Motor neuron (in vitro differentiated cells): Measurements from ENCODE around the gene CHST8. TPM values are rescaled to one million over a fixed set of nuclear protein-coding genes. Genes with fewer than 3 reads are reported as not detected.

Source experiments
- ATAC-seq, 8 experiments: fragments of 200-7000 bp; cut with Tn5 transposase; replicated peaks in 6 of 8; 2 replicates each; pipeline ENCODE4 v1.8.0; 2021; ENCODE audit warnings: mild to moderate bottlenecking in 8 of 8, moderate library complexity in 8 of 8
- H3K27ac ChIP-seq, 2 donors: fragments of 250-450 bp; sonication (Bioruptor Pico); 2 replicates each; pipeline ENCODE4 v1.9.0; 2021; ENCODE audit warnings: antibody characterized with exemption in 2 of 2, mild to moderate bottlenecking in 2 of 2, moderate library complexity in 1 of 2
- H3K4me1 ChIP-seq, 2 donors: fragments of 250-450 bp; sonication (Bioruptor Pico); replicated peaks in 1 of 2; 2 replicates each; pipeline ENCODE4 v1.6.1; 2021; ENCODE audit warnings: antibody characterized with exemption in 2 of 2, mild to moderate bottlenecking in 2 of 2, moderate library complexity in 1 of 2
- H3K4me3 ChIP-seq, 5 donors: fragments of 250-450 bp; sonication (Bioruptor Pico); 2 replicates each; pipeline ENCODE4 v1.9.0; 2021; ENCODE audit warnings: antibody characterized with exemption in 5 of 5, mild to moderate bottlenecking in 5 of 5, moderate library complexity in 4 of 5
- WGBS, 10 experiments: fragments of 450-650 bp; shearing (Covaris generic); methylation state at CpG; one replicate each; pipeline ENCODE4 v1.0.0; 2022; 5-methylcytosine and 5-hydroxymethylcytosine counted together
- in situ Hi-C, 9 experiments: fragments of 400-800 bp; cut with MboI; loops; one replicate each; pipeline ENCODE4 v1.15.0; 2021; ENCODE audit warnings: low sequenced_read_pairs in 9 of 9, low pct_unique_long_range_greater_than_20kb in 2 of 9; ENCODE audit not compliant: unreplicated experiment in 9 of 9
- total RNA-seq, 8 experiments: library from RNA; unstranded; fragments of 300-600 nt; gene quantifications; 2 replicates each; pipeline versions ENCODE4 v1.2.3 to v1.2.4, GENCODE V29; 2022

CHST8 gene
- total RNA-seq, 8 experiments from 2014 or later: 0.84 to 17.0 (median 11.5) TPM

- in situ Hi-C loops: loop anchor here in 7 of 9 experiments (10.0 to 25.0 kb wide), 6 partner anchors 325 to 533 kb away; partner anchors contain the start of gene SLC7A10 (in 1 of the 7)
These were observed 148.4 kb downstream of the CHST8 start for GRCh38 chr19:33770107-33770506.

GRCh38 chr19:33771384-33772101 lies 149.8 kb downstream of the CHST8 start:
- Histone ChIP-seq H3K4me3 (no peak overlapping the region), H3K27ac (peak overlapping the region in 1 of 2 donors; percentile 2), H3K4me1 (peaks cover 17 to 23% of the 10 kb centered on the region in 2 donors)
- peak; percentile 70 to 86 (median 82) for ATAC-seq
- WGBS, 10 experiments: 0 to 100% (median 4%) methylated on average over 1 to 9 of the region's 19 CpGs; no CpG with 5 or more reads in 2 of the 10 experiments
- in situ Hi-C loops: loop anchor here in 7 of 9 experiments (10.0 to 25.0 kb wide), 6 partner anchors 323 to 534 kb away; partner anchors contain the start of gene SLC7A10 (in 1 of the 7)

More at GRCh38 chr19:33770107-33770506, 148.4 kb downstream of the CHST8 start:
- WGBS, 10 experiments: 10 to 100% (median 66%) methylated on average over 1 to 3 of the region's 8 CpGs; no CpG with 5 or more reads in 4 of the 10 experiments
- Histone ChIP-seq H3K27ac (no peak overlapping the region), H3K4me1 (peaks cover 11 to 20% of the 10 kb centered on the region in 2 donors), H3K4me3 (no peak overlapping the region)
- no peak for ATAC-seq

DNA sequence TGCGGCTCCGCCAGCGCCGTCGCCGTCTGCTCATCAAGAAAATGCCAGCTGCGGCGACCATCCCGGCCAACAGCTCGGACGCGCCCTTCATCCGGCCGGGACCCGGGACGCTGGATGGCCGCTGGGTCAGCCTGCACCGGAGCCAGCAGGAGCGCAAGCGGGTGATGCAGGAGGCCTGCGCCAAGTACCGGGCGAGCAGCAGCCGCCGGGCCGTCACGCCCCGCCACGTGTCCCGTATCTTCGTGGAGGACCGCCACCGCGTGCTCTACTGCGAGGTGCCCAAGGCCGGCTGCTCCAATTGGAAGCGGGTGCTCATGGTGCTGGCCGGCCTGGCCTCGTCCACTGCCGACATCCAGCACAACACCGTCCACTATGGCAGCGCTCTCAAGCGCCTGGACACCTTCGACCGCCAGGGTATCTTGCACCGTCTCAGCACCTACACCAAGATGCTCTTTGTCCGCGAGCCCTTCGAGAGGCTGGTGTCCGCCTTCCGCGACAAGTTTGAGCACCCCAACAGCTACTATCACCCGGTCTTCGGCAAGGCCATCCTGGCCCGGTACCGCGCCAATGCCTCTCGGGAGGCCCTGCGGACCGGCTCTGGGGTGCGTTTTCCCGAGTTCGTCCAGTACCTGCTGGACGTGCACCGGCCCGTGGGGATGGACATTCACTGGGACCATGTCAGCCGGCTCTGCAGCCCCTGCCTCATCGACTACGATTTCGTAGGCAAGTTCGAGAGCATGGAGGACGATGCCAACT lies 150.5 kb downstream of the CHST8 start:
- 87 to 100% (median 95%) methylated on average over 1 to 9 of the region's 72 CpGs; no CpG with 5 or more reads in 4 of the 10 experiments for WGBS, 10 experiments
- H3K4me3 ChIP-seq: no peak overlapping the region
- in situ Hi-C loops: loop anchor here in 7 of 9 experiments (10.0 to 25.0 kb wide), 6 partner anchors 323 to 535 kb away; partner anchors contain the start of gene SLC7A10 (in 1 of the 7)
- H3K4me1 ChIP-seq: peaks cover 17 to 23% of the 10 kb centered on the region in 2 donors
- no peak for ATAC-seq
- no peak overlapping the region for H3K27ac ChIP-seq

DNA sequence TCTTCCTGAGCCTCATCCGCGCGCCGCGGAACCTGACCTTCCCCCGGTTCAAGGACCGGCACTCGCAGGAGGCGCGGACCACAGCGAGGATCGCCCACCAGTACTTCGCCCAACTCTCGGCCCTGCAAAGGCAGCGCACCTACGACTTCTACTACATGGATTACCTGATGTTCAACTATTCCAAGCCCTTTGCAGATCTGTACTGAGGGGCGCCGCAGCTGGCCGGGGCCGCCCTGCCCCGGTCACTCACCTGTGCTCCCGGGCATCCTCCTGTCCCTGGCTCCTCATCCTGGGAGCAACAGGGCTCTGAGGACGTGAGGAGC lies 151.1 kb downstream of the CHST8 start:
- Histone ChIP-seq H3K27ac (no peak overlapping the region), H3K4me3 (no peak overlapping the region), H3K4me1 (peaks cover 17 to 23% of the 10 kb centered on the region in 2 donors)
- in situ Hi-C loops: loop anchor here in 7 of 9 experiments (10.0 to 25.0 kb wide), 6 partner anchors 322 to 536 kb away; partner anchors contain the start of gene SLC7A10 (in 1 of the 7)
- 92 to 100% (median 98%) methylated on average over 1 to 18 of the region's 23 CpGs; no CpG with 5 or more reads in 3 of the 10 experiments for WGBS, 10 experiments
- ATAC-seq: no peak

- 60 to 97% (median 80%) methylated on average over 1 to 3 of the region's 6 CpGs; no CpG with 5 or more reads in 7 of the 10 experiments for WGBS, 10 experiments
- Histone ChIP-seq H3K4me3 (no peak overlapping the region), H3K4me1 (peaks cover 22 to 31% of the 10 kb centered on the region in 2 donors), H3K27ac (no peak overlapping the region)
- in situ Hi-C loops: loop anchor here in 7 of 9 experiments (10.0 to 25.0 kb wide), 6 partner anchors 321 to 537 kb away; partner anchors contain the start of gene SLC7A10 (in 1 of the 7)
- ATAC-seq: peak in 3 of 8 experiments; percentile 20 to 37 (median 24)
These were observed 152.2 kb downstream of the CHST8 start for GRCh38 chr19:33773704-33774624.

DNA sequence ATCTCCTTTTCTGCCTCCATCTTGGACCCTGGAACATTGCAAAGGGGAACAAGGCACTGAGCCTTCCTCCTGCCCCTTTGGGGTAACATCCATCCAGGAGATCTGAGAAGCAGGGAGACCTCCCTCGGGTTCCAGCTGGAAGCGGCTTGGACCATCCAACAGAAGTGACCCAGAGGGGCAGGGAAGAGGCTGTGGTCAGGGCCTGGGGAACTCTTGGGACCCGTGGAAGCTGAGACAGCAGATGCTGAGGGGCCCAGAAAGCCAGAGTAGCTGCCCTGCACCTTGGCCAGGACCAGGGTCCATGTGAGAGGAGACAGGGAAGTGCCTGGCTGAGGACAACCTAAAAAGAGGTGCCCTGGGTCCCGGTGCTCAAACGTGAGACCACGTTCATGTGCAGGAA lies 153.0 kb downstream of the CHST8 start:
- H3K4me1 ChIP-seq: peaks cover 22 to 26% of the 10 kb centered on the region in 2 donors
- H3K27ac ChIP-seq: no peak overlapping the region
- in situ Hi-C loops: loop anchor here (10.0 to 25.0 kb wide), 9 partner anchors 213 to 537 kb away; partner anchors contain the start of gene SLC7A10 (in 1 of the 9)
- WGBS, 10 experiments: 65 to 69% methylated on average over 3 of the region's 6 CpGs; no CpG with 5 or more reads in 8 of the 10 experiments
- H3K4me3 ChIP-seq: no peak overlapping the region
- ATAC-seq: no peak

DNA sequence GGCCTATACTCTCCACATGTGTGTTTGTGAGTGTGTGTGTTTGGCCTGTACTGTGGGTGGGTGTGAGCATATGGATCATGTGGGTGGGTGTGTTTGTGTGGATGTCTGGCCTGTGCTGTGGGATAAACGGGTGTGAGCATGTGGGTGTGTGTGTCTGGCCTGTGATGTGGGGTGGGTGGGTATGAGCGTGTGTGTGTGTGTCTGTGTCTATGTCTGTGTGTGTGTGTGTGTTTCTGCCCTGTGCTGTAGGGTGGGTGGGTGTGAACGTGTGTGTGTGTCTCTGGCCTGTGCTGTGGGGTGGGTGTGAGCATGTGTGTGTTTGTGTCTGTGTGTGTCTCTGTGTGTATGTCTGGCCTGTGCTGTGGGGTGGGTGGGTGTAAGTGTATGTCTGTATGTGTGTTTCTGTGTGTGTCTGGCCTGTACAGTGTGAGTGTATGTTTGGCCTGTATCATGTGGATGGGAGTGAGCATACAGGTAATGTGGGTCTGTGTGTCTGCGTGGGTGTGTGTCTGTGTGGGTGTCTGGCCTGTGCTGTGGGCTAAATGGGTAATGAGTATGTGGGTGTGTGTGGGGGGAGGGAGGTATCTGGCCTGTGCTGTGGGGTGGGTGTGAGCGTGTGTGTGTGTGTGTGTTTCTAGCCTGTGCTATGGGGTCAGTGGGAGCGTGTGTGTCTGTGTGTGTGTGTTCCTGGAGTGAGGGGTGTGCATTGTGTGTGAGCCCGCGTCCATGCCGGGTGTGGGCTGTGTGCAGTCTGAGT lies 154.2 kb downstream of the CHST8 start:
- 33 to 83% (median 61%) methylated on average over 1 to 5 of the region's 9 CpGs; no CpG with 5 or more reads in 6 of the 10 experiments for WGBS, 10 experiments
- no peak for ATAC-seq
- peak overlapping the region in 1 of 2 donors; percentile 25 for H3K27ac ChIP-seq
- in situ Hi-C loops: loop anchor here (10.0 to 25.0 kb wide), 7 partner anchors 211 to 369 kb away; no protein-coding TSS in a partner anchor
- H3K4me3 ChIP-seq: no peak overlapping the region
- H3K4me1 ChIP-seq: peaks cover 21 to 22% of the 10 kb centered on the region in 2 donors

GRCh38 chr19:33777351-33777750 lies 155.6 kb downstream of the CHST8 start:
- Histone ChIP-seq H3K27ac (no peak overlapping the region), H3K4me1 (peaks cover 16 to 28% of the 10 kb centered on the region in 2 donors), H3K4me3 (no peak overlapping the region)
- no peak for ATAC-seq
- WGBS, 10 experiments: 100% methylated on average over 1 of the region's 9 CpGs; no CpG with 5 or more reads in 9 of the 10 experiments
- in situ Hi-C loops: loop anchor here (10.0 to 25.0 kb wide), 7 partner anchors 210 to 367 kb away; no protein-coding TSS in a partner anchor

DNA sequence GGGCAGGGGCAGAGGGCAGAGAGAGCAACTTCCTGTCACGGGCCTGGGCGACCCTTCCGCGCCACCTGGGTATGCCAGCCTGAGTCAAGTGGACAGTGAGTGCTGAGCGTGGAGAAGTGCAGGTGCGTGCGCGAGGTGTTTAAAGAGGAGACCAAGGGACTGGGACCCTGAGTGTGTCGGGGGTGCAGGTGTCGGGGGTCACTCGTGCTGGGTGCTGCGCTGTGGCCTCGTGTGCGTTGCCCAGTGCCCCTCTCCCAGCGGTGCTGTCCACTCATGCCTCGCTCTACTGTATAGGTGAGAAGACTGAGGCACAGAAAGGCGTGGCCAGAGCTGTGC lies 156.0 kb downstream of the CHST8 start:
- Histone ChIP-seq H3K4me3 (no peak overlapping the region), H3K4me1 (peaks cover 16 to 28% of the 10 kb centered on the region in 2 donors), H3K27ac (no peak overlapping the region)
- 57 to 100% methylated on average over 1 to 9 of the region's 17 CpGs; no CpG with 5 or more reads in 8 of the 10 experiments for WGBS, 10 experiments
- ATAC-seq: no peak
- in situ Hi-C loops: loop anchor here (10.0 to 25.0 kb wide), 7 partner anchors 210 to 367 kb away; no protein-coding TSS in a partner anchor

DNA sequence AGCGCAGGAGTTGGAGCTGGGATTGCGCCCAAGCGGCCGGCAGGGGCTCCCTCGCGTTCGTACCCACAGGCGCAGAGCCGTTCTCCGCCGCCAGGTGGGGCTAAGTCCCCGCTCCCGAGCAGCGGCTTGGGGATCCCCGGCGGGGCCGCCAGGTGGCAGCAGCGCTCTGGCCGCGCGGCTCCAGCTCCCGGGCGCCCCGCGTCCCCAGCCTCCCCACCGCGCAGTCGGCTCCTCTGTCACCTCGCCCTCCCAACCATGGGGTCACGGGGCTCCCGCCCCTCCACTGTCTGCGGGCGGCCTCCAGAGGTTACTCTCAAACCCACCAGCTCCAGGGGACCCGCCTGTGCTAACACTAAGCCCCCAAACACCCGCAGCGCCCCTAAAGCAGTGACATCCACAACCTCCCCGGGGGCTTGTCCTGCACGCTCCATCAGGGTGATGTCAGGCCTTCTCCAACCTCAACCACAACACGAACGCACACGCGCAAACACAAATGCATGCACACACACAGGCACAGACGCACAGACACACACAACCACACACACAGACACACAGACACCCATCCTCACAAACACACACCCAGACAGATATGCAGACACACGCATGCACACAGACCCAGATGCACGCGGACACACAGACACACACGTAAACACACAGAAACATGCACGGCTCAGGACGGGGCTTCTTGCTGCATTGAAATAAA lies 156.5 kb downstream of the CHST8 start:
- H3K4me3 ChIP-seq: peak overlapping the region in 4 of 5 donors; percentile 9 to 16 (median 12)
- ATAC-seq: peak; percentile 77 to 89 (median 84)
- peaks cover 16 to 28% of the 10 kb centered on the region in 2 donors for H3K4me1 ChIP-seq
- in situ Hi-C loops: loop anchor here (10.0 to 25.0 kb wide), 7 partner anchors 209 to 367 kb away; no protein-coding TSS in a partner anchor
- WGBS, 10 experiments: 17 to 43% (median 36%) methylated on average over 2 to 12 of the region's 49 CpGs; no CpG with 5 or more reads in 5 of the 10 experiments
- no peak overlapping the region for H3K27ac ChIP-seq

GRCh38 chr19:33779849-33780248 lies 158.1 kb downstream of the CHST8 start:
- in situ Hi-C loops: loop anchor here (5.0 to 25.0 kb wide), 8 partner anchors 207 to 365 kb away; no protein-coding TSS in a partner anchor

More at GRCh38 chr19:33779849-33780248, 158.1 kb downstream of the CHST8 start:
- no peak overlapping the region for H3K4me3 ChIP-seq
- H3K4me1 ChIP-seq: peaks cover 14 to 26% of the 10 kb centered on the region in 2 donors
- 50 to 100% (median 91%) methylated on average over 2 to 7 of the region's 7 CpGs; no CpG with 5 or more reads in 4 of the 10 experiments for WGBS, 10 experiments
- H3K27ac ChIP-seq: no peak overlapping the region
- ATAC-seq: no peak
